GM23248 (cell line): ENCODE data around the gene TCF7L2.

Source experiments
- EZH2 ChIP-seq: fragments of 200-600 bp; sonication (generic); IDR thresholded peaks from 2 replicates; pipeline ENCODE4 v1.6.1; 2018; ENCODE audit warnings: antibody characterized with exemption, mild to moderate bottlenecking; ENCODE audit not compliant: insufficient read depth, poor library complexity, severe bottlenecking
- EZH2phosphoT487 ChIP-seq: fragments of 200-600 bp; sonication (generic); IDR thresholded peaks from 2 replicates; pipeline ENCODE4 v1.6.1; 2018; ENCODE audit warnings: antibody characterized with exemption, moderate library complexity, mild to moderate bottlenecking, low read depth; ENCODE audit not compliant: insufficient read depth

DNA sequence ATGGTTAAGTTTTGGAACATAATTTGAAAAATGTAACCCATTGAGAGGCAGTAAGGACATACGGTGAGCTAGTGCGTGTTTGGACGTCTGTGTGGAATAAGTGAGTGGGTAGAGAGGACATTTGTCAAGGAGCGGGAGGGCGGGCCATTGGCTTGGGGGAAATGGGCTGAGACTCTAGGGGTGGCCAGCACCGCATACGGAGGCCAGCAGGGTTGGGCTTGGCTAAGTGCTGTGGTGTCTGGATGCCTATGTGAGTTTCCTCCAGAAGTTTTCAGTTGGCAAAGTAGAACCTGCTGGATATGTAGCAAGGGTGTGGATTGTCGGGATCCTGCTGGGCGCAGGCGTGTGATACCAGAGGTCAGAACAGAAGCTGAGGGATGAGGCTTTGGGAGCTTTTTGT lies 103.0 kb downstream of the TCF7L2 start:
- TF ChIP-seq EZH2 = no peak
- no peak for TF ChIP-seq EZH2phosphoT487
